HG02678 (cell line): ENCODE measurements around the gene RAD51B.
"Not testable (repeated sequence)": the region's sequence is repeated elsewhere in the genome, so short reads cannot be mapped to it uniquely, and the experiment has no call there.

ENCODE experiments used
- ATAC-seq: cut with Tn5 transposase; IDR thresholded peaks from one replicate; pipeline ENCODE4 v1.9.1; 2021; ENCODE audit warnings: mild to moderate bottlenecking, moderate library complexity; ENCODE audit not compliant: unreplicated experiment

RAD51B gene

GRCh38 chr14:67943947-67944346 lies 124.4 kb downstream of the RAD51B start:
- ATAC-seq = no peak

GRCh38 chr14:67944605-67945004 lies 125.0 kb downstream of the RAD51B start:
- no peak for ATAC-seq

GRCh38 chr14:67949771-67950170 lies 130.2 kb downstream of the RAD51B start:
- no peak for ATAC-seq

- no peak for ATAC-seq
Measured at GRCh38 chr14:67950386-67950785, 130.8 kb downstream of the RAD51B start.

- ATAC-seq = no peak
Measured at GRCh38 chr14:67951529-67952135, 132.1 kb downstream of the RAD51B start.

GRCh38 chr14:67952381-67952780 lies 132.8 kb downstream of the RAD51B start:
- no peak for ATAC-seq

- ATAC-seq = no peak
Measured at GRCh38 chr14:67952786-67953185, 133.2 kb downstream of the RAD51B start.

GRCh38 chr14:67955261-67955660 lies 135.7 kb downstream of the RAD51B start:
- ATAC-seq = no peak

- no peak for ATAC-seq
Measured at GRCh38 chr14:67957946-67958345, 138.4 kb downstream of the RAD51B start.

- ATAC-seq = no peak
Measured at GRCh38 chr14:67961676-67962075, 142.1 kb downstream of the RAD51B start.

- peak; percentile 63 for ATAC-seq
Measured at GRCh38 chr14:67962215-67962644, 142.7 kb downstream of the RAD51B start.

GRCh38 chr14:67963545-67963944 lies 144.0 kb downstream of the RAD51B start:
- no peak for ATAC-seq

GRCh38 chr14:67963960-67964812 lies 144.6 kb downstream of the RAD51B start:
- no peak for ATAC-seq

- ATAC-seq = no peak
Measured at GRCh38 chr14:67965696-67966095, 146.1 kb downstream of the RAD51B start.

- no peak for ATAC-seq
Measured at GRCh38 chr14:67967206-67967605, 147.6 kb downstream of the RAD51B start.

- ATAC-seq = not testable (repeated sequence)
Measured at GRCh38 chr14:67967970-67968369, 148.4 kb downstream of the RAD51B start.

- ATAC-seq = no peak
Measured at GRCh38 chr14:67970923-67971322, 151.3 kb downstream of the RAD51B start.

GRCh38 chr14:67971627-67972625 lies 152.3 kb downstream of the RAD51B start:
- no peak for ATAC-seq

GRCh38 chr14:67973436-67973835 lies 153.9 kb downstream of the RAD51B start:
- ATAC-seq = no peak

- ATAC-seq = no peak
Measured at GRCh38 chr14:67975470-67975869, 155.9 kb downstream of the RAD51B start.

GRCh38 chr14:67977434-67978034 lies 158.0 kb downstream of the RAD51B start:
- ATAC-seq = no peak
